Large intestine (tissue), 3 donors: ENCODE measurements around the gene SYTL2. TPM values are rescaled to one million over a fixed set of nuclear protein-coding genes. Genes with fewer than 3 reads are reported as not detected.
A peak's percentile ranks its signal among the peaks of the same experiment; 100 is the strongest.

Source experiments
- DNase-seq, 2 donors: peaks; one replicate each; pipeline versions ENCODE4 v3.0.0 to v3.0.0-alpha.2; 2013
- H3K27ac ChIP-seq: one replicate; pipeline ENCODE4 v1.5.1; 2013; ENCODE audit warnings: low read length
- H3K27me3 ChIP-seq: 2 replicates; pipeline ENCODE4 v1.6.1; 2013; ENCODE audit warnings: low read length; ENCODE audit not compliant: control insufficient read depth, insufficient read depth
- H3K36me3 ChIP-seq: 2 replicates; pipeline ENCODE4 v1.6.1; 2013; ENCODE audit warnings: low read length; ENCODE audit not compliant: control insufficient read depth, insufficient read depth
- H3K4me1 ChIP-seq: one replicate; pipeline ENCODE4 v1.6.1; 2013; ENCODE audit warnings: low read length; ENCODE audit not compliant: control insufficient read depth, insufficient read depth
- H3K4me3 ChIP-seq: one replicate; pipeline ENCODE4 v1.5.1; 2013; ENCODE audit warnings: low read length
- H3K9me3 ChIP-seq: one replicate; pipeline ENCODE4 v1.6.1; 2013; ENCODE audit warnings: mild to moderate bottlenecking, low read depth, low read length, moderate library complexity; ENCODE audit not compliant: control insufficient read depth
- WGBS: methylation state at CpG from one replicate; pipeline ENCODE4 v1.1.5; 2013; ENCODE audit warnings: low lambda C conversion rate; ENCODE audit not compliant: insufficient coverage; 5-methylcytosine and 5-hydroxymethylcytosine counted together
- polyA plus RNA-seq: library from polyadenylated mRNA; unstranded; fragments of 120-200 nt; gene quantifications from one replicate; pipeline ENCODE4 v1.2.1, GENCODE V29; 2013

The SYTL2 gene
- polyA plus RNA-seq, 1 donor = 40.9 TPM

DNA sequence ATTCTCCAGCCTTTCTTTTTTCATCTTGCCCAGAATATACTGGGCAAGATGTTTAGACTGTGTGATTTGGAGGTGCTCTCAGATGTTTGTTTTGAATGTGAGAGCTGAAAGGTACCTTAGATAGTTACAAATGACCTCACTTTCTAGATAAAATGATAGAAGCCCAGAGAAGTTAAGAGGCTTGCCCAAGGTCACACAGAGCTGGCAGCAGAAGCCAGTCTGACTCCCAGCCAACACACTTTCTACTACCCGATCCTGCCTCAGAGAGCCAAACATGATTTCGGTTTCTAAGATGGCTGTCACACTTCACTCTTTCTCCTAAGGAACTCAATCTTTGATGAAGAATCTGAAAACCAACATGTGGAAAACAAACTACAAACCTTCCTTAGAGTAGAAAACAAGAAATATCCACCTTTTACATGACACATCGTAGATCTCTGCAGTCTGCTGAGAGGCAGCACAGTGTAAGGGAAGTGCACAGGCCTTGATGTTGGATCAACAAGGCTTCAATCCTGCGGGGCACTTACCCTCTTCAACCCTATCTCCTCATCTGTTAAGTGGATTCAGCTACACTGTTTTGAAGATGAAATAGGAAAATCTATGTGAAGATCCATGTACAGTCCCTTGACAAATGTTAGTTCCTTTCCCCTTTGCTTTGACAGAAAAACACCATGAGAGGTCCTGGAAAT is 58.6 kb downstream of the SYTL2 start:
- WGBS = no CpG with 5 or more reads among the region's 4 CpGs
- no peak for DNase-seq
- H3K27ac ChIP-seq = no peak overlapping the region
- peaks cover 10% of the 10 kb centered on the region for H3K4me1 ChIP-seq
- no peaks in the 10 kb centered on the region for H3K9me3 ChIP-seq
- no peaks in the 10 kb centered on the region for H3K36me3 ChIP-seq
- H3K4me3 ChIP-seq = no peak overlapping the region
- no peaks in the 10 kb centered on the region for H3K27me3 ChIP-seq

DNA sequence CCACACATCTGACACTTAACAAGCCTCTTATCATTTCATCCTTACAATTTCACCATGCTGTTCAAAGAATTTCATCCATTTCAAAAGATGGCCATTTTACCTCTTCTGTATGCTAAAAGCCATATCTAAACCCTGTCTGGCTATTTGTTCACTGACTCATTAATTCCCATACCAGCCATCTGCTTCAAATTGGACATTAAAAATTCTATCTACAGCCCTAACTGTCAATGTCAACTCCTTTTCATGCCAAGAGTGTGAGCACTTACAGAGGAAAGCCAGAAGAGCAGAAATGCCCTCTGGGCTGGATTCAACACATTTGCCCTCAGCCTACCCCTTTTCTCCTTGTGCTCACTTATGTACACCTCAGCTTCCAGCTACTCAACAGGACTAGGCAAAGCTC is 59.2 kb downstream of the SYTL2 start:
- peaks cover 9% of the 10 kb centered on the region for H3K4me1 ChIP-seq
- H3K36me3 ChIP-seq = no peaks in the 10 kb centered on the region
- no peak overlapping the region for H3K27ac ChIP-seq
- H3K4me3 ChIP-seq = no peak overlapping the region
- no peaks in the 10 kb centered on the region for H3K27me3 ChIP-seq
- H3K9me3 ChIP-seq = no peaks in the 10 kb centered on the region
- DNase-seq = no peak

- Histone ChIP-seq H3K27ac (no peak overlapping the region), H3K9me3 (no peaks in the 10 kb centered on the region), H3K27me3 (no peaks in the 10 kb centered on the region), H3K4me3 (no peak overlapping the region), H3K4me1 (peaks cover 5% of the 10 kb centered on the region), H3K36me3 (no peaks in the 10 kb centered on the region)
- no peak for DNase-seq
- WGBS = 100% methylated on average over 2 of the region's 3 CpGs
Measured at GRCh38 chr11:85750646-85751045, 60.3 kb downstream of the SYTL2 start.

DNA sequence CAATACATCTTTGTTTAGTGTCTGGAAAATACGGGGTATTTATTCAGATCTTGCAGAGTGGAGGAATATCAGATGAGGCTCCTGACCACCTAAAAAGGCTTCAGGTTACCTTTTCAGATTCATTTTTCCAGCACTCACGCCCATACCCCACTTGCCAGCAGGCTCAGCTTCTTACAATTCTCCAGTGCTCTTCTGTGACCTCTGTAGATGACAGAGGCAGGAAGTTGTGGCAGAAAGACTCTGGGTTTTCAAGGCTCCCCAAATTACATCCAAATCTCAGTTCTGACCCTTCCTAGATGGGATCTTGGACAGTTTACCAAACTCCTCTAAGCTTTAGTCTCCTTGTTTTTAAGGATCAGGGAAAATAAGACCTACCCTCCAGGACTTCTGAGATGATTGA is 61.1 kb downstream of the SYTL2 start:
- peaks cover 11% of the 10 kb centered on the region for H3K4me1 ChIP-seq
- no peak for DNase-seq
- no peaks in the 10 kb centered on the region for H3K27me3 ChIP-seq
- no peaks in the 10 kb centered on the region for H3K9me3 ChIP-seq
- no peak overlapping the region for H3K27ac ChIP-seq
- no peak overlapping the region for H3K4me3 ChIP-seq
- H3K36me3 ChIP-seq = no peaks in the 10 kb centered on the region
- no CpG with 5 or more reads among the region's 2 CpGs for WGBS

DNA sequence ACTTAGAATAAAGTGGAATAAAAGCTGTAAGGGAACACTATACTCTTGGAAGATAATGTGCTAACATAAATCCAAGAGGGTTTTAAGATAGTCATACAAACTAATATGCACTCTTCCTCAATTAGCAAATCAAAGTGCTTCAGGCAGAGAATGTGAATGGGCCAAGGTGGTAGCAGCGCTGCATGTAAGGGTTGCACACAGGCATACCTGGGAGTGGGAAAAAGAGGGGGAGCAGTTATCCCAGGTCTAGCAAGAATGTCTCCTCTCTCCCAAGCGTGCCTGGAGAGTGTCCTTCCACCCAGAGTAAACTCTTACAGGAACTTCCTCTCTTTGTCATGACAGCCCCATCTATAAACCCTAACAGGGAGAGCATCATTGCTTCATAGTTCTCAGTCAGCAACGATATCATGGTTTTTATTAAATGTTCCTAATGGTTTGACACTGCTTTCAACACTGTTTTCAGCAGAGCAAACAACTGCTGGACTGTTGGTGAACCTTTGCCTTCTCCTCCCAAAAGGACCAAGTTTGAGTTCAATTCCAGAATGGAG is 61.6 kb downstream of the SYTL2 start:
- Histone ChIP-seq H3K36me3 (no peaks in the 10 kb centered on the region), H3K4me3 (no peak overlapping the region), H3K27me3 (no peaks in the 10 kb centered on the region), H3K9me3 (no peaks in the 10 kb centered on the region), H3K4me1 (peaks cover 11% of the 10 kb centered on the region), H3K27ac (no peak overlapping the region)
- no peak for DNase-seq
- no CpG with 5 or more reads among the region's 3 CpGs for WGBS

DNA sequence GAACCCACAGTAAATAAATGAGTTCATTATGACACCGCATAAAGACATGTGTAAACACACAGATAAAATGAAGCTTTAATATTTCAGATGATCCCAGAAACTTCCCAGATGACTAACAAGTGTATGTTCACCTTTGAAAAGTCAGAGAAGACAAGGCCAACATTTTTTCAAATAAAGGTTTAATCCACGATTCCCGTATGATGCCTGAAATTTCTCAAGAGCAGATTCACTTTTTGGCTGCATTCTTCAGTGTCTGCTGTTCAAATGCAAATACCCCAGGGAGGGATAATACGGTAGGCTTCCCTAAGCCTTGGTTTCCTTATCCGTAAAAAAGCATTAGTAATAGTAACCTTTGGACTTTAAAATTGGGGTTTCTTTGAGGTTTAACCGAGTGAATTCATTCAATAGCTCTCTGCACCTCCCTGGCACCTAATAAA is 62.5 kb downstream of the SYTL2 start:
- no peak overlapping the region for H3K4me3 ChIP-seq
- DNase-seq = no peak
- peaks cover 17% of the 10 kb centered on the region for H3K4me1 ChIP-seq
- no peaks in the 10 kb centered on the region for H3K9me3 ChIP-seq
- H3K27me3 ChIP-seq = no peaks in the 10 kb centered on the region
- WGBS = no CpG with 5 or more reads among the region's 6 CpGs
- H3K27ac ChIP-seq = no peak overlapping the region
- no peaks in the 10 kb centered on the region for H3K36me3 ChIP-seq

DNA sequence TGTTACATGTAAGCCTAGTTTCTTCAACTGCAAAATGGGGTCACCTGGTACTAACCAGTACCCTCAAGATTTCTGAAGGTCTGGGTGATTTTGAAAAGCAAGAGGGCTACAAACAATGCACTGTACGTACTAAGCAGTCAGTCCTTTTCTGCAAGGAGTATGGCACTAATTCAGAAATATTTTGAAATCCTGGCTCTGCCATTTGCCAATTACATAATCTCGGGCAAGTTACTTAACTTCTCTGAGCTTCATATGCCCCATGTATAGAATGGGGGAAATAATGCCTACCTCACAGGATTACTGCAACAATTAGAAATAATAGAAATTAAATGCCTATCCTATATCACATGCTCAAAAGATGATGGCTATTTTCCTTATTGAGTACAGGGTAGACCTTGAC is 64.3 kb downstream of the SYTL2 start:
- H3K4me3 ChIP-seq = no peak overlapping the region
- H3K27me3 ChIP-seq = no peaks in the 10 kb centered on the region
- WGBS = 100% methylated on average over 1 of the region's 2 CpGs
- H3K9me3 ChIP-seq = no peaks in the 10 kb centered on the region
- H3K4me1 ChIP-seq = peaks cover 29% of the 10 kb centered on the region
- no peak for DNase-seq
- no peaks in the 10 kb centered on the region for H3K36me3 ChIP-seq
- H3K27ac ChIP-seq = no peak overlapping the region

DNA sequence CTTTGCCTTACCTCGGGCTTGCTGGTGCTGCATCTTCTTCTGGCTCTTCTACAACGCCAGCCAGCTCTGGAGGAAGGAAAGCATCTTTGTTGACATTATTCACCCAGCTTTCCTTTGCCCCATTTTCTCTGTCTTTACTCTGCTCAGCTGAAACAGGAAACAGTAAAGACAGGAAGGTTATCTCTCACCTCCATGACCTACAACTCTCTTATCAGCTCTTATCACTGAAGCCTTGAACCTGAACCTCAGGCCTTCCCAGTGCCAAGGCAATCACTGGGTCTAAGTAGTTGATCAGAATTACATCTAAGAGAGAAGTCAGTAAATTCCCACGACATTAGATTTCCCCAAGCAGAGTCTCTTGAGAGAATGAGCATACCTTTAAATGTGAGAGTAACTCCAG is 65.3 kb downstream of the SYTL2 start:
- Histone ChIP-seq H3K4me1 (peaks cover 29% of the 10 kb centered on the region), H3K36me3 (no peaks in the 10 kb centered on the region), H3K9me3 (no peaks in the 10 kb centered on the region), H3K4me3 (no peak overlapping the region), H3K27ac (no peak overlapping the region), H3K27me3 (no peaks in the 10 kb centered on the region)
- DNase-seq = peak; percentile 28 to 56
- WGBS = no CpG with 5 or more reads among the region's 3 CpGs

GRCh38 chr11:85742873-85743275 is 68.1 kb downstream of the SYTL2 start:
- Histone ChIP-seq H3K27ac (peak overlapping the region; percentile 84), H3K27me3 (no peaks in the 10 kb centered on the region), H3K9me3 (no peaks in the 10 kb centered on the region), H3K4me3 (no peak overlapping the region), H3K4me1 (peaks cover 29% of the 10 kb centered on the region), H3K36me3 (no peaks in the 10 kb centered on the region)
- no CpG with 5 or more reads among the region's 1 CpG for WGBS
- DNase-seq = peak; percentile 57 to 91

- Histone ChIP-seq H3K27ac (peak overlapping the region; percentile 84), H3K9me3 (no peaks in the 10 kb centered on the region), H3K4me1 (peaks cover 33% of the 10 kb centered on the region), H3K36me3 (no peaks in the 10 kb centered on the region), H3K4me3 (no peak overlapping the region), H3K27me3 (no peaks in the 10 kb centered on the region)
- DNase-seq = no peak
- 52% methylated on average over 3 of the region's 4 CpGs for whole genome bisulfite sequencing
Measured at GRCh38 chr11:85742348-85742747, 68.6 kb downstream of the SYTL2 start.
